ENCODE measurements around the gene STK40. TPM values are rescaled to one million over a fixed set of nuclear protein-coding genes. Genes with fewer than 3 reads are reported as not detected.

STK40 gene
- total and polyA plus RNA-seq, 2 donors (not counting 1 experiment from before 2014, with no cell fraction given): 14.2 to 15.1 TPM

DNA sequence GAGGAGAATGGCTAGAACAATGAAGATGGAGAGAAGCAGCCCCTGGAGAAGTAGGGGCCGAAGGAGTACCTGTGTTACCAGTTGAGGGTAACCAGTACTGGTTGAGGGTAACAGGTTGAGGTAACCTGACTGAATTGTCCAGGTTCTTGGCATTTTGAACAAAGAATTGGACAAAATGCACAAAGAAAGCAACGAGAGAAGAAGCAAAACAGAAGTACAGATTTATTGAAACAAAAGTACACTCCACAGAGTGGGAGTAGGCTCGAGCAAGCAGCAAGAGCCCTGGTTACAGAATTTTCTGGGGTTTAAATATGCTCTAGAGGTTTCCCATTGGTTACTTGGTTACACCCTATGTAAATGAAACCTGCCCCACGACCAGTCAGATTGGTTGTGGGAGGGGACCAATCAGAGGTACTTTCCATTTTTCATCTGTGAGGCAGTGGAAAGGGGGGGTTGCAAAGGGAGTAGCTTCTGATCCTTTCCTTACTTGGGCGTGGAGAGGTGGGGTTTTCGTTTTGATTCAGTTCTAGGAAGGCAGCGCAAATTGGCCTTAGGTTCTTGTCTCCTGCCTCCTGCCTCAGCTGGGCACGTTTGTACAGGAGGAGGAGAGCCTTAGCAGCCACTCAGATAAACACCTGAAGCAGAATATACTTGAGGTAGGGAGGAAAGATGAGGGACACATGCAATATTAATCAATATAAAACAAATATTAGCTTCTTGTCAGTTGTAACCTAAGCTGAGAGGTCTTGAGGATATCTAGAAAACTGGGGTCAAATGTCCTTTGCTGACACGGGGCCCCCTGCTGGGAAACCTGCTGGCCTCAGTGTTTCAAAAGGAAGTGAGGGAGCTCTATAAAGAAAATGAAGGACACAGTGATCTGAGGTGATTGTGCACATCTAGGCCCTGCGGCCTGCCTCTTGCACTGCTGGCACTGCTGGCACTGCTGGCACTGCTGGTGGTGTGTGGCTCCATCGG lies 26.2 kb upstream of the STK40 start:
- TF ChIP-seq CTCF (conservative IDR thresholded peaks at IDR 0.05 in 1 of 2, IDR thresholded peaks at IDR 0.05 in 1 of 2; ENCODE audit: low read depth in 1 of 2, low read length in 2 of 2) (no peak), EZH2 (IDR thresholded peaks at IDR 0.05; ENCODE audit: low read length, missing control alignments) (no peak)
- Histone ChIP-seq H3K4me3 (replicated peaks in 1 of 4; ENCODE audit: control extremely low read depth in 1 of 4, insufficient read depth in 1 of 4, low read depth in 3 of 4, low read length in 4 of 4) (no peak overlapping the region), H3K4me2 (ENCODE audit: extremely low read depth, insufficient read depth, low read length) (no peak overlapping the region), H3K79me2 (ENCODE audit: control insufficient read depth, insufficient read depth, low read length) (no peaks in the 10 kb centered on the region), H3K36me3 (ENCODE audit: control insufficient read depth, insufficient read depth, low read length) (no peaks in the 10 kb centered on the region), H3K27me3 (ENCODE audit: control insufficient read depth, insufficient read depth, low read length) (no peaks in the 10 kb centered on the region), H2AFZ (ENCODE audit: low read length) (no peak overlapping the region), H3K9me3 (ENCODE audit: control insufficient read depth, insufficient read depth, low read depth, low read length) (no peaks in the 10 kb centered on the region), H3K9ac (ENCODE audit: insufficient read depth, low read length) (no peak overlapping the region), H3K27ac (ENCODE audit: insufficient read depth, low read length) (no peak overlapping the region), H4K20me1 (ENCODE audit: control insufficient read depth, extremely low read depth, insufficient read depth, low read length) (no peaks in the 10 kb centered on the region), H3K4me1 (ENCODE audit: control insufficient read depth, extremely low read depth, insufficient read depth, low read length) (peaks cover 2% of the 10 kb centered on the region)
- DNase-seq (ENCODE audit: low read depth in 2 of 2): peak; percentile 27 to 61

- peak; percentile 35 to 73 for DNase-seq (ENCODE audit: low read depth in 2 of 2)
- peak overlapping the region; percentile 35 for H3K4me2 ChIP-seq (ENCODE audit: extremely low read depth, insufficient read depth, low read length)
- TF ChIP-seq EZH2 (IDR thresholded peaks at IDR 0.05; ENCODE audit: low read length, missing control alignments) (no peak), CTCF (conservative IDR thresholded peaks at IDR 0.05 in 1 of 2, IDR thresholded peaks at IDR 0.05 in 1 of 2; ENCODE audit: low read depth in 1 of 2, low read length in 2 of 2) (no peak)
Observed at GRCh38 chr1:36408479-36408878, 22.8 kb upstream of the STK40 start.

GRCh38 chr1:36406440-36406839 lies 20.7 kb upstream of the STK40 start:
- Histone ChIP-seq H4K20me1 (ENCODE audit: control insufficient read depth, extremely low read depth, insufficient read depth, low read length) (no peaks in the 10 kb centered on the region), H3K27me3 (ENCODE audit: control insufficient read depth, insufficient read depth, low read length) (no peaks in the 10 kb centered on the region), H3K27ac (ENCODE audit: insufficient read depth, low read length) (no peak overlapping the region), H3K4me3 (replicated peaks in 1 of 4; ENCODE audit: control extremely low read depth in 1 of 4, insufficient read depth in 1 of 4, low read depth in 3 of 4, low read length in 4 of 4) (no peak overlapping the region), H3K9me3 (ENCODE audit: control insufficient read depth, insufficient read depth, low read depth, low read length) (no peaks in the 10 kb centered on the region), H3K4me1 (ENCODE audit: control insufficient read depth, extremely low read depth, insufficient read depth, low read length) (peaks cover 2% of the 10 kb centered on the region), H3K36me3 (ENCODE audit: control insufficient read depth, insufficient read depth, low read length) (no peaks in the 10 kb centered on the region), H2AFZ (ENCODE audit: low read length) (no peak overlapping the region), H3K4me2 (ENCODE audit: extremely low read depth, insufficient read depth, low read length) (no peak overlapping the region), H3K9ac (ENCODE audit: insufficient read depth, low read length) (no peak overlapping the region), H3K79me2 (ENCODE audit: control insufficient read depth, insufficient read depth, low read length) (no peaks in the 10 kb centered on the region)
- TF ChIP-seq CTCF (conservative IDR thresholded peaks at IDR 0.05 in 1 of 2, IDR thresholded peaks at IDR 0.05 in 1 of 2; ENCODE audit: low read depth in 1 of 2, low read length in 2 of 2) (no peak), EZH2 (IDR thresholded peaks at IDR 0.05; ENCODE audit: low read length, missing control alignments) (no peak)
- no peak for DNase-seq (ENCODE audit: low read depth in 2 of 2)

More at GRCh38 chr1:36408479-36408878, 22.8 kb upstream of the STK40 start:
- no peaks in the 10 kb centered on the region for H3K36me3 ChIP-seq (ENCODE audit: control insufficient read depth, insufficient read depth, low read length)
- no peaks in the 10 kb centered on the region for H3K9me3 ChIP-seq (ENCODE audit: control insufficient read depth, insufficient read depth, low read depth, low read length)
- no peaks in the 10 kb centered on the region for H4K20me1 ChIP-seq (ENCODE audit: control insufficient read depth, extremely low read depth, insufficient read depth, low read length)
- peak overlapping the region; percentile 39 for H2AFZ ChIP-seq (ENCODE audit: low read length)
- H3K27ac ChIP-seq (ENCODE audit: insufficient read depth, low read length): no peak overlapping the region
- no peak overlapping the region for H3K4me3 ChIP-seq (replicated peaks in 1 of 4; ENCODE audit: control extremely low read depth in 1 of 4, insufficient read depth in 1 of 4, low read depth in 3 of 4, low read length in 4 of 4)
- H3K79me2 ChIP-seq (ENCODE audit: control insufficient read depth, insufficient read depth, low read length): no peaks in the 10 kb centered on the region
- H3K27me3 ChIP-seq (ENCODE audit: control insufficient read depth, insufficient read depth, low read length): no peaks in the 10 kb centered on the region
- no peak overlapping the region for H3K9ac ChIP-seq (ENCODE audit: insufficient read depth, low read length)
- H3K4me1 ChIP-seq (ENCODE audit: control insufficient read depth, extremely low read depth, insufficient read depth, low read length): peaks cover 2% of the 10 kb centered on the region
